Activated CD4-positive, CD25-positive, alpha-beta regulatory T cell treated with anti-CD3 and anti-CD28 coated beads, Interleukin-2, amount 50 U/mL, for 16 hours (primary cell): Measurements from ENCODE around the gene PDE11A.
"Not testable (repeated sequence)": the region's sequence is repeated elsewhere in the genome, so short reads cannot be mapped to it uniquely, and the experiment has no call there.

Experiments
- DNase-seq: peaks from one replicate; pipeline ENCODE4 v3.0.0-alpha.2; 2020; ENCODE audit warnings: low read depth, low spot score

The PDE11A gene

DNA sequence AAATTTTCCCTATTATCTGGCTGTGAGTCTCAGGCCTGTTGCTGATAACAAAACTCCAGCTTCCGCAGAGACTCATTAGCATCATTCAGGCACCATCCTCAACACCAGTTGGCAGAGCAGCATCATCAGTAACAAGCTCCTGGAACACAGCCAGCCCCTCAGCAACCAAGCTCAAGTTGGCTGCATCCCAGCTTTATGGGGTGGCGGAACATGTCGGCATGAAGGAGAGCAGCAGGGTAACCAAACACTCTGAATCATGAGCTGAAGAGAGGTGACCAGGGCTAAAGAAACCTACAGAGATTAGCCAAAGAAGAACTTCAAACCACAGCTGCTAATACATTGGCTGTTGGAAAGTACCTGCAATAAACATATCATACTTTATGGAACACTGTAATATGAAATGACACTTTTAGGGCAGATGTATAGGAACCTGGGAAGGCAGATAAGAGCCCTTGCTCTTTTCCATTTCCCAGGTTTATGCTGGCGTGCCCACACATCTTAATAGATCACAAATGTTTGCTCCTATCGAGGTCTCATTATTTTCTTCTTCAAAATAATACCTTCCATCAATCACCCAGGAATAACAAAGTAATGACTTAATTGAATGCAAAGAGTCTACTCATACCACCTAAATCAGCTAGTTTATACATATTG, 63.8 kb downstream of the PDE11A start:
- DNase-seq: no peak

DNA sequence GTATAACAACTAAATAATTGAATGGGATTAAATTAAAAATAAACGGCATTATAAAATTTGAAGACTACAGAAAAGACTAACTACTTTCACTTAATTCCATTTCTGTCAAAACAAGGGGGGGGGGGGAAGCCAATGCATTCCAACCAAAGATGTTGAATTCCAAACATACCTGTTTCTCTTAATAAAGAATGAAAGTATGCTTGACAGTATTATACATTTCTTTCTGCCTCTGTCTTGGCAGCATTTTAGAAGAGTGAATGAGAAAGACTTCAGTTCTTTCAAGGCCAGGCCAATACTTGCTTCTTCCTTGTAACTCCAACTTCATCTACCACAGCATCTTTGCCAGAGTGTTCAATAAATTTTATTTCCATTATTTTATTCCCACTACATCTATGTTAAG, 65.9 kb downstream of the PDE11A start:
- no peak for DNase-seq

DNA sequence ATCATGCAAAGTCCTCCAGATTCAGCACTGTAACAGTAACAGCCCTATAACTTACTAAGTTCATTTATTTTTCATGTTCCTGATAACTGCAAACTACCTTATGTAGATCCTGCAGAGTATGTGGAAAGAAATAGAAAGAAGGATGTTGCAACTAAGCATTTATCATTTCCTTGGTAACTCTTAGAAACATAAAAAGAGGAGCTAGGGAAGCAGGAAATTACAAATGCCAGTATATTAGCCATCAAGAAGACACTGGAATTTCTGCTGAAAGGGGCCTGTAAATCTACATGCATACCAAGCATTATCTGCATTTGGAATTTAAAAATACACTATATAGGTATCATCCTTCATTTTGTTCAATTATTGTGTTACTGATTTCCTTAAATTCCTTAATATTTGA, 66.8 kb downstream of the PDE11A start:
- no peak for DNase-seq

GRCh38 chr2:178002038-178002437, 70.5 kb downstream of the PDE11A start:
- no peak for DNase-seq

DNA sequence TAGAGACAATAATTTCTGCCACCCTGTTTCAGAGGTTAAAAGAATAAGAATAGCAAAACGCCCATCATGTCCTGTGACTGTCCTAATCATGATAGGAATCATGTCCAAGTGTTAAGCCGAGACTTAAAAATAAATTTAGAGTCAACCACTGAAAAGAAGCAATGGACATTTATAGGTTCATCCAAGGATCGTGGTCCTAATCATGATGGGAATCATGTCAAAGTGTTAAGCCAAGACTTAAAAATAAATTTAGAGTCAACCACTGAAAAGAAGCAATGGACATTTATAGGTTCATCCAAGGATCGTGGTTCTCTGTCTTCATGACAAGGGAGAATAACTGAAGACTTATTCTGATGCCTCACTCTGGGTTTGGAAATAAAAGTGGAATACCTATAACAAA, 73.6 kb downstream of the PDE11A start:
- no peak for DNase-seq

DNA sequence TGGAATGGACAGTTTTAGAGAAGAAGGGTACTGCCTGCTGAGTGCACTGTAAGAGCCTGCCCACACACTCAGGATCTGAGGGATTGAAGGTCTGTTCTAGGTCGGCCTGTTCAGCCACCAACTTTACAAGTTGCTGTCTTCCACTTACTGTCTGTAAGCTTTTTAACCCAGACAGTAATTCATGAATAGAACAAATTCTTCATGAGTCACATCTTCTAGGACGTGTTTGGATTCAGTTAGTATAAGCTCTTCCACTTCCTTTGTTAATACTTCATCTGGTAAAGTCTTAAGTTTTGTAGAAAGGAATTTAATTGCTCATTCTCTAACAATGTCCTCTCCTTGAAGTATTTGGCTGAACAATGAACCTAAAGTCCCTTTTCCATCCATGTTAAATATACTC, 74.6 kb downstream of the PDE11A start:
- no peak for DNase-seq

- no peak for DNase-seq
Measured at GRCh38 chr2:177992992-177993391, 79.6 kb downstream of the PDE11A start.

GRCh38 chr2:177989029-177989885, 83.3 kb downstream of the PDE11A start:
- DNase-seq: no peak

GRCh38 chr2:177984749-177985148, 87.8 kb downstream of the PDE11A start:
- DNase-seq: no peak

GRCh38 chr2:177983183-177983788, 89.3 kb downstream of the PDE11A start:
- DNase-seq: no peak

GRCh38 chr2:177972782-177973181, 99.8 kb downstream of the PDE11A start:
- DNase-seq: no peak

- DNase-seq: no peak
Measured at GRCh38 chr2:177972123-177972522, 100.5 kb downstream of the PDE11A start.

DNA sequence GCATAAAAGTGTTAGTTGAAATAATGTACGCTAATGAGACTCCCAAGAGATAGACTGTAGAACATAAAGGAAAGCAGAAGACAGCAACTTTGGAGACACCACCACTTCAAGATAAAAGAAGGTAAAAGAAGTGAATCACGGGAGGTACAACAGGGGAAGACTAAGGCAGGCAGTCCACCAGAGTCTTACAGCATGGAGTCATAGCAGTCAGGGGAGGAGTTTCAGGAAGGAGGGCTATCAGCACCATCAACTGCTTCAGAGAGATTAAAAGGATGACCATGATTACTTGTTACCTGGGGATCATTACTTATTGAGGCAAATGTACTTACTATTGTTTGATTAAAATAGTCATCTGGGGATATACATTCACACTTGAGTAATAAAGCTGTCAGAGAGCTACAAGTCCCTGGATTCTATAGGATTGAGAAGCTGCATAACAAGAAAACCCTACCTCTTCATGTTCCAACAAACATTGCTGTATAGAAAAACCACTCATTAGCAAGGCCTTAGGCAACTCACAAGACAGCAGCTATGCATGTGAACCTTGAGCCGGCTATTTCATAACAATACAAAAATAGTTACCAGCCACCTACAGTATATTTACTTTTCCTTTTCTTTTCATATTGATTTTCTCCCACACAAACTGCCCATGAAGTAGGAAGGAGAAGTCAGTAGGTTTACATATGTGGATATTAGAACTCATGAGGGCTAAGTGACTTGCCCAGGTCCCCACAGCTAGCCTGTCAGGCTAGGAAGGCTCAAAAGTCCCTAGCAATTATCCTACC, 101.7 kb downstream of the PDE11A start:
- no peak for DNase-seq

DNA sequence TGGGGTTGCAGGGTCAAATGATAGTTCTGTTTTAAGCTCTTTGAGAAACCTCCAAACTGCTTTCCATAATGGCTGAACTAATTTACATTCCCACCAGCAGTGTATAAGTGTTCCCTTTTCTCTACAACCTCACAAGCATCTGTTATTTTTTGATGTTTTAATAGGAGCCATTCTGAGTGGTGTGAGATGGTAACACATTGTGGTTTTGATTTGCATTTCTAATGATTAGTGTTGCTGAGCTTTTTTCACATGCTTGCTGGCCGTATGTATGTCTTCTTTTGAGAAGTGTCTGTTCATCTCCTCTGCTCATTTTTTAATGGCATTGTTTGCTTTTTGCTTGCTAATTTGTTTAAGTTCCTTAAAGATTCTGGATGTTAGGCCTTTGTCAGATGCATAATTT, 107.7 kb downstream of the PDE11A start:
- no peak for DNase-seq

- no peak for DNase-seq
Measured at GRCh38 chr2:177952151-177952550, 120.4 kb downstream of the PDE11A start.

GRCh38 chr2:177947598-177947997, 125.0 kb downstream of the PDE11A start:
- not testable (repeated sequence) for DNase-seq

DNA sequence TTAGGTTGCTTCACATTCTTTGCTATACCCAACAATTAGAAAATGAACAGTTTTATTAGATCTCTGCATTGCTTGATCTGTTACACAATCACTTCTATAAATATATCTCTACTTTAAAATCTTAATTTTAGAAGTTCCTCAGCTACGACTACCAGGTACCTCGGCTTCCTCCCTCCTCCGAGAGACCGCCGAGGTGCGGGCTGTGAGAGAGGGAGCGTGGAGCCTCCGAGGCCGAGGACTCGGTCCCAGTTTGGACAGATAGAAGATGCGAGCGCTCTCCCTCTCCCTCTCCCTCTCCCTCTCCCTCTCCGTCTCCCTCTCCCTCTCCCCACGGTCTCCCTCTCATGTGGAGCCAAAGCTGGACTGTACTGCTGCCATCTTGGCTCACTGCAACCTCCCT, 128.0 kb downstream of the PDE11A start:
- not testable (repeated sequence) for DNase-seq

DNA sequence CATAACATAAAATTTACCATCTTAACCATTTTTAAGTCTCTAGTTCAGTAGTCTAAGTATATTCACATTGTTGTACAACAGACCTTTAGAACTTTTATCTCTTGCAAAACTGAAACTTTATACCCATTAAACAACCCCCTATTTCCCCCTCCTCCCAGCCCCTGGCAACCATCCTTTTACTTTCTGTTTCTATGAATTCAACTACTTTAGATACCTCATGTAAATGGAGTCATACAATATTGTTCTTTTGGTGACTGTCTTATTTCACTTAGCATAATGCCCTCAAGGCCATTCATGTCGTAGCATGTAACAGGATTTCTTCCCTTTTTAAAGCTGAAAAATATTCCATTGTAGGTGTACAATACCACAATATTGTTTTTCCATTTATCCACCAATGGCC, 129.8 kb downstream of the PDE11A start:
- no peak for DNase-seq

GRCh38 chr2:177939211-177939610, 133.4 kb downstream of the PDE11A start:
- DNase-seq: no peak

GRCh38 chr2:177930916-177931315, 141.7 kb downstream of the PDE11A start:
- no peak for DNase-seq

- DNase-seq: no peak
Measured at GRCh38 chr2:177929662-177930522, 142.7 kb downstream of the PDE11A start.
